ENCODE data around the gene CCNY.

DNA sequence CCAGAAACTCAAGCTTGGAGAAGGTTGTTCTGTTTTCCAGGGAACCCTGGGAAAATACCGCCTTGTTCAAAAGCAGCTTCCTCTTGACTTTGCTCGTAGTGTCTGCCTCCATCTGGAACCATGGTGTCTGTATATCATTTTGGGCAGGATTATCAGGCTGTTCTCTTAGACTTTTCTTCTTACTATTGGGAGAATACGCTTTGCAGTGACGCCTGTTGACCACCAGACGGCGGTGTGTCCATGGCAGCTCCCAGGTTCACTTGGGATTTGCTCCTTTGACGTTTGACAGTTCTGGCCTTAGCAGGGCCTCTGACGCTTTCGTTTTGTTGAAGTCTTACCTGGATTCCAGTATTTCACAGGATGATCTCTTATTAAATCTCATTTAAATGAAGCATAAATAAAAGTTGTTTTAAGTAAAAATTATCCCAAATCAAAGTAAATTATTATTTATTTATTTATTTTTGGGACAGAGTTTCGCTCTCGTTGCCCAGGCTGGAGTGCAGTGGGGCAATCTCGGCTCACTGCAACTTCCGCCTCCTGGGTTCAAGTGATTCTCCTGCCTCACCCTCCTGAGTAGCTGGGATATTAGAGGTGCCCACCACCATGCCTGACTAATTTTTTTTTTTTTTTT is 227.1 kb downstream of the CCNY start:
- TF ChIP-seq, protein P1, sequence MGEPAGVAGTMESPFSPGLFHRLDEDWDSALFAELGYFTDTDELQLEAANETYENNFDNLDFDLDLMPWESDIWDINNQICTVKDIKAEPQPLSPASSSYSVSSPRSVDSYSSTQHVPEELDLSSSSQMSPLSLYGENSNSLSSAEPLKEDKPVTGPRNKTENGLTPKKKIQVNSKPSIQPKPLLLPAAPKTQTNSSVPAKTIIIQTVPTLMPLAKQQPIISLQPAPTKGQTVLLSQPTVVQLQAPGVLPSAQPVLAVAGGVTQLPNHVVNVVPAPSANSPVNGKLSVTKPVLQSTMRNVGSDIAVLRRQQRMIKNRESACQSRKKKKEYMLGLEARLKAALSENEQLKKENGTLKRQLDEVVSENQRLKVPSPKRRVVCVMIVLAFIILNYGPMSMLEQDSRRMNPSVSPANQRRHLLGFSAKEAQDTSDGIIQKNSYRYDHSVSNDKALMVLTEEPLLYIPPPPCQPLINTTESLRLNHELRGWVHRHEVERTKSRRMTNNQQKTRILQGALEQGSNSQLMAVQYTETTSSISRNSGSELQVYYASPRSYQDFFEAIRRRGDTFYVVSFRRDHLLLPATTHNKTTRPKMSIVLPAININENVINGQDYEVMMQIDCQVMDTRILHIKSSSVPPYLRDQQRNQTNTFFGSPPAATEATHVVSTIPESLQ (CRISPR knock-in tag; conservative IDR thresholded peaks at IDR 0.05) = no peak
- TF ChIP-seq RXRA (CRISPR knock-in tag; IDR thresholded peaks at IDR 0.05) (no peak), ZNF207 (IDR thresholded peaks at IDR 0.05; ENCODE audit: borderline replicate concordance) (no peak), ZFY (CRISPR knock-in tag; IDR thresholded peaks at IDR 0.05) (no peak), ARID2 (CRISPR knock-in tag; IDR thresholded peaks at IDR 0.05; ENCODE audit: borderline replicate concordance) (no peak), NR2F1 (CRISPR knock-in tag; IDR thresholded peaks at IDR 0.05) (no peak), GABPB1 (CRISPR knock-in tag; IDR thresholded peaks at IDR 0.05) (no peak), ZC3H4 (CRISPR knock-in tag; IDR thresholded peaks at IDR 0.05; ENCODE audit: borderline replicate concordance) (no peak), PCBP2 (optimal IDR thresholded peaks at IDR 0.05; ENCODE audit: low read depth, low read length, poor library complexity, severe bottlenecking) (no peak)
- TF ChIP-seq, protein P2, sequence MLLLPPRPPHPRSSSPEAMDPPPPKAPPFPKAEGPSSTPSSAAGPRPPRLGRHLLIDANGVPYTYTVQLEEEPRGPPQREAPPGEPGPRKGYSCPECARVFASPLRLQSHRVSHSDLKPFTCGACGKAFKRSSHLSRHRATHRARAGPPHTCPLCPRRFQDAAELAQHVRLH (CRISPR knock-in tag; IDR thresholded peaks at IDR 0.05; ENCODE audit: borderline replicate concordance, low read depth) = no peak
- TF ChIP-seq, protein P3, sequence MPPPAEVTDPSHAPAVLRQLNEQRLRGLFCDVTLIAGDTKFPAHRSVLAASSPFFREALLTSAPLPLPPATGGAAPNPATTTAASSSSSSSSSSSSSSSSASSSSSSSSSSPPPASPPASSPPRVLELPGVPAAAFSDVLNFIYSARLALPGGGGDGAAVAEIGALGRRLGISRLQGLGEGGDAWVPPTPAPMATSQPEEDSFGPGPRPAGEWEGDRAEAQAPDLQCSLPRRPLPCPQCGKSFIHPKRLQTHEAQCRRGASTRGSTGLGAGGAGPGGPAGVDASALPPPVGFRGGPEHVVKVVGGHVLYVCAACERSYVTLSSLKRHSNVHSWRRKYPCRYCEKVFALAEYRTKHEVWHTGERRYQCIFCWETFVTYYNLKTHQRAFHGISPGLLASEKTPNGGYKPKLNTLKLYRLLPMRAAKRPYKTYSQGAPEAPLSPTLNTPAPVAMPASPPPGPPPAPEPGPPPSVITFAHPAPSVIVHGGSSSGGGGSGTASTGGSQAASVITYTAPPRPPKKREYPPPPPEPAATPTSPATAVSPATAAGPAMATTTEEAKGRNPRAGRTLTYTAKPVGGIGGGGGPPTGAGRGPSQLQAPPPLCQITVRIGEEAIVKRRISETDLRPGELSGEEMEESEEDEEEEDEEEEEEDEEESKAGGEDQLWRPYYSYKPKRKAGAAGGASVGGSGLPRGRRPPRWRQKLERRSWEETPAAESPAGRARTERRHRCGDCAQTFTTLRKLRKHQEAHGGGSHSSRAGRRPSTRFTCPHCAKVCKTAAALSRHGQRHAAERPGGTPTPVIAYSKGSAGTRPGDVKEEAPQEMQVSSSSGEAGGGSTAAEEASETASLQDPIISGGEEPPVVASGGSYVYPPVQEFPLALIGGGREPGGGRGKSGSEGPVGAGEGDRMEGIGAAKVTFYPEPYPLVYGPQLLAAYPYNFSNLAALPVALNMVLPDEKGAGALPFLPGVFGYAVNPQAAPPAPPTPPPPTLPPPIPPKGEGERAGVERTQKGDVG (CRISPR knock-in tag; IDR thresholded peaks at IDR 0.05; ENCODE audit: borderline replicate concordance) = no peak
- TF ChIP-seq, protein P4, sequence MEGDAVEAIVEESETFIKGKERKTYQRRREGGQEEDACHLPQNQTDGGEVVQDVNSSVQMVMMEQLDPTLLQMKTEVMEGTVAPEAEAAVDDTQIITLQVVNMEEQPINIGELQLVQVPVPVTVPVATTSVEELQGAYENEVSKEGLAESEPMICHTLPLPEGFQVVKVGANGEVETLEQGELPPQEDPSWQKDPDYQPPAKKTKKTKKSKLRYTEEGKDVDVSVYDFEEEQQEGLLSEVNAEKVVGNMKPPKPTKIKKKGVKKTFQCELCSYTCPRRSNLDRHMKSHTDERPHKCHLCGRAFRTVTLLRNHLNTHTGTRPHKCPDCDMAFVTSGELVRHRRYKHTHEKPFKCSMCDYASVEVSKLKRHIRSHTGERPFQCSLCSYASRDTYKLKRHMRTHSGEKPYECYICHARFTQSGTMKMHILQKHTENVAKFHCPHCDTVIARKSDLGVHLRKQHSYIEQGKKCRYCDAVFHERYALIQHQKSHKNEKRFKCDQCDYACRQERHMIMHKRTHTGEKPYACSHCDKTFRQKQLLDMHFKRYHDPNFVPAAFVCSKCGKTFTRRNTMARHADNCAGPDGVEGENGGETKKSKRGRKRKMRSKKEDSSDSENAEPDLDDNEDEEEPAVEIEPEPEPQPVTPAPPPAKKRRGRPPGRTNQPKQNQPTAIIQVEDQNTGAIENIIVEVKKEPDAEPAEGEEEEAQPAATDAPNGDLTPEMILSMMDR (CRISPR knock-in tag; IDR thresholded peaks at IDR 0.05) = peak; percentile 89

Measured in HepG2 (cell line).